ENCODE measurements around the gene SLC38A10. TPM values are rescaled to one million over a fixed set of nuclear protein-coding genes. Genes with fewer than 3 reads are reported as not detected.

SLC38A10 gene
- total RNA-seq, 1 donor from 2014 or later, result 97.1 TPM

- Mint-ChIP-seq H3K9me3 (no peaks in the 10 kb centered on the region), H3K36me3 (ENCODE audit: low read depth) (no peaks in the 10 kb centered on the region), H3K27ac (no peak overlapping the region)
Measured at GRCh38 chr17:81317961-81318605, 23.0 kb upstream of the SLC38A10 start.

GRCh38 chr17:81317530-81317821 lies 22.4 kb upstream of the SLC38A10 start:
- DNase-seq, result no peak
- POLR2A ChIA-PET, result no interaction called here
- no peak overlapping the region for H3K27ac Mint-ChIP-seq
- H3K36me3 Mint-ChIP-seq (ENCODE audit: low read depth), result no peaks in the 10 kb centered on the region
- H3K4me1 Mint-ChIP-seq, result no peaks in the 10 kb centered on the region
- CTCF ChIA-PET, result no interaction called here
- no peak for TF ChIP-seq CTCF (IDR thresholded peaks at IDR 0.05)
- H3K9me3 Mint-ChIP-seq, result no peaks in the 10 kb centered on the region
- H3K27me3 Mint-ChIP-seq, result peaks cover 3% of the 10 kb centered on the region
- no peak for ATAC-seq (ENCODE audit: low read depth)
- intact Hi-C loops (cut with micrococcal nuclease), result no loop called here
- H3K4me3 Mint-ChIP-seq, result no peak overlapping the region

More at GRCh38 chr17:81317961-81318605, 23.0 kb upstream of the SLC38A10 start:
- DNase-seq (no peak), ATAC-seq (ENCODE audit: low read depth) (no peak)
- TF ChIP-seq CTCF (IDR thresholded peaks at IDR 0.05), result no peak
- Mint-ChIP-seq H3K4me1 (no peaks in the 10 kb centered on the region), H3K27me3 (peaks cover 3% of the 10 kb centered on the region), H3K4me3 (no peak overlapping the region)
- ChIA-PET POLR2A (no interaction called here), CTCF (no interaction called here)
- intact Hi-C loops (cut with micrococcal nuclease), result no loop called here

GRCh38 chr17:81315885-81316391 lies 20.8 kb upstream of the SLC38A10 start:
- ATAC-seq (ENCODE audit: low read depth) (no peak), DNase-seq (no peak)
- CTCF ChIA-PET, result no interaction called here
- no peak overlapping the region for H3K4me3 Mint-ChIP-seq
- H3K9me3 Mint-ChIP-seq, result no peaks in the 10 kb centered on the region
- H3K27ac Mint-ChIP-seq, result no peak overlapping the region
- H3K27me3 Mint-ChIP-seq, result peaks cover 5% of the 10 kb centered on the region
- TF ChIP-seq CTCF (IDR thresholded peaks at IDR 0.05), result no peak
- H3K36me3 Mint-ChIP-seq (ENCODE audit: low read depth), result no peaks in the 10 kb centered on the region
- intact Hi-C loops (cut with micrococcal nuclease), result no loop called here
- POLR2A ChIA-PET, result no interaction called here
- H3K4me1 Mint-ChIP-seq, result no peaks in the 10 kb centered on the region

GRCh38 chr17:81315129-81315884 lies 20.2 kb upstream of the SLC38A10 start:
- TF ChIP-seq CTCF (IDR thresholded peaks at IDR 0.05), result no peak
- ATAC-seq (ENCODE audit: low read depth) (no peak), DNase-seq (no peak)
- Mint-ChIP-seq H3K4me3 (no peak overlapping the region), H3K4me1 (no peaks in the 10 kb centered on the region), H3K27me3 (peaks cover 5% of the 10 kb centered on the region), H3K9me3 (no peaks in the 10 kb centered on the region), H3K36me3 (ENCODE audit: low read depth) (no peaks in the 10 kb centered on the region), H3K27ac (no peak overlapping the region)
- CTCF ChIA-PET, result no interaction called here
- intact Hi-C loops (cut with micrococcal nuclease), result no loop called here
- POLR2A ChIA-PET, result no interaction called here

- CTCF ChIA-PET, result no interaction called here
Measured at GRCh38 chr17:81314398-81315081, 19.4 kb upstream of the SLC38A10 start.

More at GRCh38 chr17:81314398-81315081, 19.4 kb upstream of the SLC38A10 start:
- peaks cover 5% of the 10 kb centered on the region for H3K27me3 Mint-ChIP-seq
- no peak for TF ChIP-seq CTCF (IDR thresholded peaks at IDR 0.05)
- no peak for ATAC-seq (ENCODE audit: low read depth)
- no peaks in the 10 kb centered on the region for H3K36me3 Mint-ChIP-seq (ENCODE audit: low read depth)
- no peak overlapping the region for H3K4me3 Mint-ChIP-seq
- H3K4me1 Mint-ChIP-seq, result no peaks in the 10 kb centered on the region
- intact Hi-C loops (cut with micrococcal nuclease), result no loop called here
- H3K9me3 Mint-ChIP-seq, result no peaks in the 10 kb centered on the region
- H3K27ac Mint-ChIP-seq, result no peak overlapping the region
- no peak for DNase-seq
- POLR2A ChIA-PET, result no interaction called here

All from activated B cell treated with CpG ODN at 0.5 μM for 24 hours (primary cell).